Islet of Langerhans (tissue), 1 donor: Measurements from ENCODE around the gene ZIC1.

Experiments used
- FAIRE-seq: peaks from one replicate; lab custom pipeline; 2011; peaks lifted over from hg19 to GRCh38; lab: Jason Lieb, UNC

The ZIC1 gene

DNA sequence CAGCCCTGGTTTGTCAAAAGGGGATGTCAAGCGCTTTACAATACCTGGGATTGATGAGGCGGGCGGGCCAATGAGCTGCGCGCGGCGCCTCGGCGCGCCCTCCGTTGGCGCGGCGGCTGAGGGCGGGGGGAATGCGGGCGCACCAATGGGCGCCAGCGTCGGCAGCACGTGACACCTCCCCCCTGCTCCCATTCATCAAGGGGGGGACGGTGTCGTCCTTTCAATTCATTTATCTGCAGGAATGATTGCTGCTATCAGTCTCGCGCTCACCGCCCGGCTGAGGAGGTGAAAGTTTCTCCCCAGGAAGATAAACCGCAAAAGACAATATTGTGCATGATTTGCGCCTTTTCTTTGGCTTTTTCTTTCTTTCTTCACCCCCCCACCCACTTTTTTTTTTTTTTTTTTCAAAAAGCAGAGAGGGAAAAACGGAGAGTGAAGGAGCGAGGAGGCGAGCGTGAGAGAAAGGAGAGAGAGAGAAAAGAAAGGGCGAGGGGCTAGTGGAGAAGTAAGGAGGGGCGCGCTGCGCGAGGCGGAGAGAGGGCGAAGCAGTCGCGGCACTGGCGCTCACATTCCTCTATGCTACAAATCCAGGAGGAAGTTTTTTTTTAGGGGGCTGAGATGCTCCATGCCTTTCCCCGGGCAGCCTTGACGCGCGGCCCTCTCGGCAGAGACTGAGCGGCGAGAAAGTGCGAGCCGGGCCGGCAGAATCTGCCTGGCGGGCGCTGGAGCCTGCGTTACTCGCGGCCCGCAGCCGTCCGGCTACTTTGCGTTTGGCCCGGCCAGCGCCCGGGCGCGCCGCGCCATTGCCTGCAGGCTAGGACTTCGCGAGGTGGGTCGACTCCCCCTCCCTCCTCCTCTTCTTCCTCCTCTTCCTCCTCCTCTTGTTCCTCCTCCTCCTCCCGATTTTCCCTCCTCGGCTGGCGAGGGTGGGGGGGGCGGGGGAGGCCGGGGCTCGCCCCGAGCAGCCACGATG is at the start of gene ZIC1:
Gene ZIC1, plus strand, starts transcription at position 223 of the 973 bp plus-strand sequence. Its CDS starts 748 bp downstream, at position 971.
- FAIRE-seq, result no peak

GRCh38 chr3:147360051-147360439 is 49.1 kb upstream of the ZIC1 start:
- no peak for FAIRE-seq

DNA sequence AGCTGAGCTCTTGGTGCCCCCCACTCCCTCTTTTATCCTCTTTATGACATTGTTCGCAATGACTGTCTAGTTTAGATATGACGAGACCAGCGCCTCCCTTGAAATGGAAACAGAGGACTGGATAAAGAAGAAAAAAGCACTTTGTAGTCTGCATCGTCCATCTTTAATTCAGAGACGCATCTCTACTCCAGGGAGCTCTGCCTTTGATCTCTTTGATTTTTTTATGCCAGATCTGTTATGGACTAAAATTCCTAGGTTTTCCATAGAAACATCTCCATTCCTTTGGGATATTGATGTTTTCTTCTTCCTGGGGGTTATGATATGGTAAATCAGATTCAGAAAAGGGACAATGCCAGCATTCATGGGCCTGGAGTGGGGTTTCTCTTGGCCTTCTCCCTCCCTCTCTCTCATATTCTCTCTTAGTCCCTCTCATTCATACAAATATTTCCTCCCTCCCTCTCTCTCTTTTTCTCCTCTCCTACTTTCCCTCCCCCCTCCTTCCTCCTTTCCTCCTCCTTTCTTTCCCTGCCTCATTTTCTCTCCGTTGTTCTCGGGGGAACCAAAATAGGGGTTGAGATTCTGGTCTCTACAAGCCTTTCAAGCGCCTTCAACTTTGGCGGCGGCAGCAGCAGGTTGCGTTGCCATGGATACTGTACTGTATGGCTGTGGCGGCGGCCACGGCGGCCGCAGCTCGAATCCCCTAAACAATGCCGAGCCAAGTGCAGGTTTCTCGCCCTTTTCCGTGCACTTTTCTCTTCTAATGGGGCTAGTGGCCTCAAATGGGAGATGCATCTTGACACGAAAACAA is 48.3 kb upstream of the ZIC1 start:
- no peak for FAIRE-seq

DNA sequence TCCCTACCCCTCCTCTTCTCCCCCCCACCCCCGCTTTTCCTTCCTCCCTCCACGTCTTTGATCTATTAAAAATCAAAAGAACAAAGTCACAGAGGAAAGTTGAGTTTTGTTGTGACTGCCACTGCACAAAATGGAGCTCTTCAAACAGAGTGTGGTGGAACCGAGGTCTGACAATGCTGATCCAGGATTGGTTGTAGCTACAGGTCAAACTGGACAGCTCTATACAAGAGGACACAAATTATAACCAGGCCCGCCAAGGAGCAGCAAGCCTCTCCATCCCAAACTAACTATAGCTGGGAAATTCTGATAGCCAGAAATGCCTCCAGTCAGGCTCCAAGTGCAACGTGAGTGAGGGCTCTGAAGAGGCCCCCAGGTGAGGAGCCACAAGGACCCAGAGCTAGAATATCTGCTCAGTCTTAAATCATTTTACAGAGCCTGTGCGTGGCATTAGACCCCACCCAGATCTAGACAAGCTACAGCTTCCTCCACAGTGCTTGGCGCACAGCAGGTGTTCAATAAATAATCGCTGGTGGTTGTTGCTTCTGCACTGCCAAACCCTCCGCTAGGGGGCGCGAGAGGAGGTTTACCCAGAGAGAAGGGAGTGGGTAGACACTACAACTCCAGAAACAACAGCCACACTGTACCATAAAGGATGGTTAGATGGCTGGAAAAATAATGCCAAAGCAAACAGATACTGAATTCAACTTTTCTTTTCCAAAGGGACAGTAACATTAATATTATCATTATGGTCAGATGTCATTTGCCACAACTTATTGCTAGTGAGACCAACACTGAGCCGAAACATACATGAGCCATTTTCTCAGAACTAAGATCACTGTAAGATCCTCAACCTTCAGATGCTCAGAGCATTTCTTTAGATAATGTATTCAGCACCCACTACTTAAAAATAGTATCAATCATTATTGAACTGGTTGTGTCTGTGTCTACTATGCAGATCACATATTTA is 47.4 kb upstream of the ZIC1 start:
- FAIRE-seq, result no peak

DNA sequence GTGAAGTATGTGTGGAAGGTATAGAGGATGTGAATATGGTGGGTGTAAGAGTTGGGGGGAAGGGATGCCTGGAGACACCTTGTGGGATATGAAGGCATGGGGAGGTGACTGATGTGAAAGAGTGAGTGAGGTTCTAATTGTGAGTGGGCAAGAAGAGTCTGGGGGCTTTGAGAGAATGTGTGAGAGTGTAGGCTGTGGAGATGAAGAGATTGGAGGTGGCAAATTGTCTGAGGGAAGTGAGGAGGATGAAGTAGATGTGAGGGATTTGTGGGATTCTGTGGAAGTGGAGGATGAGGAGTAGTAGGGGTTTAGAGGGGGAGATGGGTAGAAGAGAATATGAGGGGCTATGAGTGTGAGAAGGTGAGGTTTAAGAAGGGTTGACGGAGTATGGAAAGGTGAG is 44.4 kb upstream of the ZIC1 start:
- no peak for FAIRE-seq

DNA sequence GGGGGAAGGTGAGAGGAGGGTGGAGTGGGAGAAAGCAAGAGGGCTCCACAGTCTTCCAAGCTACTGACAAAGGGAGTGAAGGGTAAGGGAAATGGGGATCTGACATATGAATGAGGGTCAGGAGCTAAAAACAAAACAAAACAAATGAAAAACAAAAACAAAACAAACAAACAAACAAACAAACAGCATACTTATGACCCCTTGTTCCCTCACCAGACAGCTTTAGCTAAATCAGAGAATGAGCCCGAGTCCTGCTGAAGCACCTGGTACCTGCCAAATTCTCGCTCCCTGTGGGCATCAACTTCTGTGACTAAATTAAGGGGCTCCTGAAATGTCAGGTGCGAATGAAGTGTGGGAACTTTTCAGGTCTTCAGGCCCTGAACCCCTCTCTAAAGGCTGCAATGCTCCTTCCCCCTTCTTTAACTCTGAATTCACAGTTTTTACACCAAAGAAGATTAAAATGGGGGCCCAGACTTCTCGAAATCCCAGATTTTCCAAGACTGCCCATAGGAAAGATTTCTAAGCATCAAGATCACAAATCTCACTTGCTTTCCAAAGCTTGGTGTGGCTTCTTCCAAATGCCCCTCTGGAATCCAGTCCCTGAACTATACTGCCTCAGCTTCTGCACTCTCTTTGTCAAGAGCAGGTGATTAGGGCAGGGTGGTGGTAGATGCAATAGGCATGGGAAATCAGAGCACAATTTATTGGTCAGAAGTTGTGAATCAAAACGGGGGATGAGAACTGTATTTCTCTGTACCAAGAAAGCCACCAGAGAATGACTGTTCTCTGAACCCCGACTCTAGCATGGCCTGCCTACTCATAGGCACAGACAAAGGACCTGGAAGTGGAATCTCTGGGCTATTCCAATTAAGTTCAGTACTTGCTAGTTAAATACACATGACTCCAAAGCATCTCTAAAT is 43.7 kb upstream of the ZIC1 start:
- no peak for FAIRE-seq

DNA sequence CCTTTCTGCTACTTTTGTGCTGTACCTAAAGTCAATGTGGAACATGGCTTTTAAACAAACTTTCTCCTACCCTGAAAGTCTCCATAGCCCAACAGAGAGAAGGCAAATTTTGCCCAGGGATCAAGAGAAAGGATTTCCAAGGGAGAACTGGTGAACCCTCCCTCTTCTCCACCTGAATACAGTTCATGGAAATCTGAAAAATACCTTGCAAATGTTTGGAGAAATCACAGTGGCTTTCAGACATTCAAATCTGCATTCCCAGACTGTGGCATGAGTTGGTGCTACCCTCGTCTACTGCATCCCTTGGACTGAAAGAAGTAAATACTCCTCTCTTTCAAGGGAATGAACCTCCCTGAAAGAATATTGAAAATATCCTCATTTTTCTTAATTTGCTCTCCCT is 41.5 kb upstream of the ZIC1 start:
- FAIRE-seq, result no peak

- FAIRE-seq, result no peak
Observed at GRCh38 chr3:147368151-147368550, 41.0 kb upstream of the ZIC1 start.

DNA sequence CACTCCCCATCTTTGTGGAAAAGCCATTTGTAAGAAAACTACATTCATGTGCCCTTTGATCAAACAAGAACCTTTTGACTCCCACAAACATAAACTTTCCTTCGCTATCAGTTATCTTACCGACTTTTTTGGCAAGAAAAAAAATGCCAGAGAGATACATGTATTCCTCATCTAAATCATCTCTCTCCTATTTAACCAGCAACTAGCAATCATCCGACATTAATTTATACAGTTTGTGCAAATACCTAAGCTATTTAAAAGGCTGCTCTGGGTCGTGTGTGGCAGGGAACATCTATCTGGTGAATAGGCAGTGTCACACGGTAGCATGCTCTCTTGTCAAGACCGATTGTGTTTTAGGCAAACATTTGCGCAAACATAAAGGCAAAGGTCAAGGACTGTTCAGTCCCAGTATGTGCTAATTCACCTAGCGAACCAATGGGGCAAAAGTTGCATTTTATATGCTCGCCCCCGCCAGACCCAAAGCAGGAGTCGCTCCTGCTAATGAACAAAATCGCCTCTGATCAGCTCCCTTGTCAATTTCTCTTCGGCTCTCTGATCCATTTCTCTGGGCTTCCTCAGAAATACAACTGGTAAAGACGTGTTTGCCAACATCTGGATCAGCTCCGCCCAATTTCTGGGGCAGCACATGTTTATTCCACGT is 40.5 kb upstream of the ZIC1 start:
- no peak for FAIRE-seq

GRCh38 chr3:147369231-147369630 is 39.9 kb upstream of the ZIC1 start:
- no peak for FAIRE-seq

GRCh38 chr3:147369661-147370123 is 39.5 kb upstream of the ZIC1 start:
- no peak for FAIRE-seq

GRCh38 chr3:147370349-147370748 is 38.8 kb upstream of the ZIC1 start:
- no peak for FAIRE-seq

DNA sequence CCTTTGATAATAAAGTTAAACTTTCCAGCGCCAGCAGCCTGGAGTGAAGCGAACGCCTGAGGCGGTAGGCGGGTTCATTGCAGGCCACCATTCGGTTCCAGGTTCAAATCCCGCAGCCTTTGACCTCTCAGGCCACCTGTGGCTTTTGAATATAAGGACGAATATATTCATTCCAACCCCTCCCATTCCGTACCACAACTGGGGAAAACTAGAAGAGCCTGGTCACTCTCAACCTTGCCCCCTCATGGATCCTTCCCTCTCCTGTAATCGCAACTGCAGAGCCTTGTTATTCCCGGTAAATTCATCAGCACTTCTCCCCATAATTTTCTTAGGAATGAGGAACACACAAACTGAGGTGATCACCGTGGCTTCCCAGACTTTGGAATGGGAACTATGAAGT is 38.0 kb upstream of the ZIC1 start:
- no peak for FAIRE-seq

DNA sequence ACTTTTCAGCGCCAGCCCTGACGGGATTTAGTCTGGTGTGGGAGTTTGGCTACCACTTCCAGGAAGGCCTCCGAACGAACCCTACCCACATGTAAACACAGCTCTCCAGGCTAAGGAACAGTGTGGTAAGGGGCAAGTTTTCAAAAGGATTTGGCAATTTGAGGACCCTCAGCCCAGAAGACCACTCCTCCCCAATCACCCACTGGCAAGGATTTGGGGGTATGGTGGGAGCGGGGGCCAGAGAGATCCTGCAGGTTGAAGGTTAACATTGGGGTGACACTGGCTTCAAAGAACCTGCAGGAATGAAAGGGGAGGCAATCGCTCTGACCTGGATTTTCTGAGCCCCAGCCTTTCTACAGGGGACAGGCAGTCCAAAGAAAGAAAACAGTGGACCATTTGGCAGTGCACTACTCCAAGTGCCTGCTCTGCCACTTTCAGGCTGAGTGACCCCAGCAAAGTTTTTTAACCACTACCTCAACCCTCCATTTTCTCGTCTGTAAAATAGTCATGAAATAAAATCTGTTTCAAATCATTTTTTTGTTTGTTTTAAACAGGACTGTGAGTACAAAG is 37.3 kb upstream of the ZIC1 start:
- no peak for FAIRE-seq

DNA sequence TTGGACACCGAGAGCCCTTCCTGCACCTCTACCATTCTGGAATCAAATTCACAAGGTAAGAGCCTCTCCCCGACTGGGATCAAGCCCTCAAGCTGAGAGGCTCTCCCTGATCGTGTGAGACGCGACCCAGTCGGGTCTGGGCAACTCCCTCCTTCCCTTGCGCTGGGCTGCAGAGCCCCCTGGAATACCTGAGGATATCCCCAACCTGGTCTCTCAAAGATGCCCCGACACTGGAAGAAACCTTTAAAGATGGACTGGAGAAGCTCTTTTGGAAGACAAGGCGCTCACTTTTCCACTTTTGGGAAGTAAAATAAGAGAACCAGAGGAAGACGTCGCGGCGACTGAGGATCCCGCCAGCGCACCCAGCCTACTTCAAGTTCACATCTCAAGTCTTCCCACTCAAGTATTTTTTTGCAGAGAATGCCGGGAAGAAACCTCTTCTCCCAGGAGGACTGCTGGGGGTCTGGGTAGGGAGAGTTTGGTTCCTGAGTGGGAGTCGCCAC is 36.6 kb upstream of the ZIC1 start:
- no peak for FAIRE-seq

DNA sequence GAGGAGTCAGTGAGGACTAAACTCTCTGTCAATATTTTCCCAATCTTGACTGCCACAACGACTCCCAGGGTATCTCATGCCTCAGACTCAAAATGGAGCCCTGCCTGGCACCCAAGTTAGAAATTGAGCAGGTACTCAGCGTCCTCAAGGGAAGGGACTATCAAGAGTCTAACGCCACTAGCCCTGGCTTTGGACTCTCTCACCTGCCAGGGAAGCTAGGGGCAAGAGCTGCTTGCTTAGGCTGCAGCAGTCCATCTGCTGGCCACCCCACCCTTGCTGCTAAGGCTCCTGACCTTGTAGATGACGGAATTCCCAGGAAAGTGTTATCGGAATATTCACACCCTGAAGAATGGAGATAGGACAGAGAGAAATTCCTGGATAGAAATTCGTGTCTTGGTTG is 35.9 kb upstream of the ZIC1 start:
- FAIRE-seq, result no peak

- no peak for FAIRE-seq
Observed at GRCh38 chr3:147377412-147378367, 31.5 kb upstream of the ZIC1 start.

DNA sequence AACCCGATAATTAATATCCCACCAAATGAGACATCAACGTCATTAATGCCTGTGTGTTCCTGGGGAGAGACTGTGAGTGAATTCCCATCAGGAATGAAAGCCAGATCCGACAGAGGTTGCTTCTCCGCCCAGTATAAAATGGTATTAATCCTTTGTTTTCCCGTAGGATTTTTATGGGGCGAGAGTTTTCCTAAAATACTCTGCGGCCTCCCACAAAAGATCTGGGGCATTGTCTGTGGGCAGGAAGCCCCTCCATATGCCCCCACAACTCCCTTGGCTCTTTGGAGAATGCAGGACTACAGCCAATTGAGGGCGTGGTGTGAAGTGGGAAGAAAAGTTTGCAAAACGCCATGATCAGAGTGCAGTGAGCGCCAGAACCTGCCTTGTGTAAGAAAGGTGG is 29.5 kb upstream of the ZIC1 start:
- FAIRE-seq, result no peak
